NCI-H2081 treated with DMSO at 0.1 percent for 48 hours (cell line): ENCODE measurements around the gene PLP1.
A peak's percentile ranks its signal among the peaks of the same experiment; 100 is the strongest.

ENCODE experiments used
- DNase-seq: peaks from one replicate; lab custom pipeline; 2025; lab: John Stamatoyannopoulos, UW

The PLP1 gene

GRCh38 chrX:103830848-103831247 lies 54.2 kb downstream of the PLP1 start:
- DNase-seq = no peak

- DNase-seq = no peak
These were observed 54.7 kb downstream of the PLP1 start for GRCh38 chrX:103831342-103831802.

GRCh38 chrX:103831803-103832544 lies 55.3 kb downstream of the PLP1 start, which contains the start of gene RAB9B:
Gene RAB9B, minus strand, starts transcription at chrX:103832257. Its CDS starts 6,473 bp downstream, at chrX:103825784.
- DNase-seq = peak; percentile 11

GRCh38 chrX:103839404-103839803 lies 62.8 kb downstream of the PLP1 start:
- no peak for DNase-seq
